Mesenteric fat pad (tissue), 1 donor: ENCODE results near the gene IGFBP7. TPM values are rescaled to one million over a fixed set of nuclear protein-coding genes. Genes with fewer than 3 reads are reported as not detected.

Experiments used
- DNase-seq: peaks from one replicate; pipeline ENCODE4 v3.0.0-alpha.2; 2020; ENCODE audit warnings: low spot score
- total RNA-seq: library from RNA; stranded (reverse); fragmentation: NEBNext Ultra II Directional; extraction: Animal tissue kit (Norgen Biotek cat#: 25700); gene quantifications from one replicate; pipeline ENCODE4 v1.2.1, GENCODE V29; 2021
- donor health status: DM: yes; HTN: yes; CAD: no.

The IGFBP7 gene
- total RNA-seq, 1 donor from 2014 or later = 558 TPM

- no peak for DNase-seq
Measured at GRCh38 chr4:57131849-57132742, 21.9 kb upstream of the IGFBP7 start.

- no peak for DNase-seq
Measured at GRCh38 chr4:57129477-57129876, 19.3 kb upstream of the IGFBP7 start.

DNA sequence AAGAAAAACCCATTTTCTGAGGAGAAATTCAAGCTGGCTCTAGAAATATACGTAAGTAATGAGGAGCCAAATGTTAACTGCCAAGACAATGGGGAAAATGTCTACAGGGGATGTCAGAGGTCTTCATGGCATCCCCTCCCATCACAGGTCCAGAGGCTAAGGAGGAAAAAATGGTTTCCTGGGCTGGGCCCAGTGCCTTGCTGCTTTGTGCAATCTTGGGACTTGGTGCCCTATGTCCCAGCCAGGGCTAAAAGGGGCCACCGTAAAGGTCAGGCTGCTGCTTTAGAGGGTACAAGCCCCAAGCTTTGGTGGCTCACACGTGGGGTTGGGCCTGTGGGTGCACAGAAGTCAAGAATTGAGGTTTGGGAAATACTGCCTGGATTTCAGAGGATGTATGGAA lies 17.2 kb upstream of the IGFBP7 start:
- DNase-seq = no peak

DNA sequence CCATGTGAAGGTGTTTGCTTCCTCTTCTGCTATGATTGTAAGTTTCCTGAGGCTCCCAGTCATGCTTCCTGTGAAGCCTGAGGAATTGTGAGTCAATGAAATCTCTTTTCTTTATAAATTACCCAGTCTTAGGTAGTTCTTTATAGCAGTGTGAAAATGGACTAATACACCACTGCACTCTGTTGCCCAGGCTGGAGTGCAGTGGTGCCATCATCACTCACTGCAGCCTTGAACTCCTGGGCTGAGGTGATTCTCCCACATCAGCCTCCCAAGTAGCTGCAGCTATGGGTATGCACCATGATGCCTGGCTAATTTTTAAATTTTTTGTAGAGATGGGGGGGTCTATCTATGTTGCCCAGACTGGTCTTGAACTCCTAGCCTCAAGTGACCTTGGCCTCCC lies 15.8 kb upstream of the IGFBP7 start:
- no peak for DNase-seq

DNA sequence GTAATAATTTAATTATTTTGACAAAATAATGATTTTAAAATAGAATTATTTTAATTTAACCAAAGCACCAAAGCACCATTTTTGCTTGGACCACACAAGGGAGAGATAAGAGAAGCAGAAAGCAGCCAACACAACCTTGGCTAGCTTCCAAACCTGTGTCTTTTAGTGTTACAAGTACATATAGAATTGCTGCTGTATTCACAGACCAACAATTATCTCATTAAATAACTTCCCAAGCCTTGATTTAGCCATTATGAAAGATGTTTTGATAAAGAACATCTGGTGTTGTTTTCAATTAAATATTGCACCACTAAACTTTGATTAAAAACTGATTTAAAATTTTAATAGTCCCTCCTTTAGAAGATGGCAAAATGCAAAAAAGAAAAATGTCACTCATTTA lies 14.0 kb upstream of the IGFBP7 start:
- DNase-seq = no peak

- no peak for DNase-seq
Measured at GRCh38 chr4:57122959-57123358, 12.8 kb upstream of the IGFBP7 start.

DNA sequence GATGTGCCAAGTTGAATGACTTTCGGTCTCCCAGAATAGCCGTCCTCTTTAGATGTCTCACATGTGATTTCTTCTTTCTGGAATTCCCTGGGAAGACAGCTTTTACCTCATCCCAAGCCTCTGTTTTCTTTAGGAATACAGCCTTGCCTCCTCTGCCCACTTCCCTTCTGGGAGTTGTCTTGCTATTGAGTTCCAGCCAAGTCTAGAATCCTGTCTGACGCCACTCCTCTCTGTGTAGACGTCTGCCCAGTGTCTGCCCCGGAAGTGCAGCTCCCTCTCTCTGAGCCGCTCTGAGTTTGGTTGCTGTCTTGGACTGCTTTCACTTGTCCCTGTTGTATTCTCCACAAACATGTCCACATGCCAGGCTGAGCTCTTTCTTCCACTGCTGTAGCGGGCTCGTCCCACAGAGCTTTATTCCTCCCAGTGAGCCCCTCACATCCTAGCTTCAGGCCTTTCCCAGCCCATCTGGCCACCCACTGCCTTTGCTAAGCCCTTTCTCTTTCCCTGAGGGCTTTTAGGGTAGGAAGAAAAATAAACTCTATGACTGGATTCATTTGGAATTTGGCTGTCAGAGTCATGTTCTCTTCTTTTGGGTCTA lies 9.0 kb upstream of the IGFBP7 start:
- no peak for DNase-seq

DNA sequence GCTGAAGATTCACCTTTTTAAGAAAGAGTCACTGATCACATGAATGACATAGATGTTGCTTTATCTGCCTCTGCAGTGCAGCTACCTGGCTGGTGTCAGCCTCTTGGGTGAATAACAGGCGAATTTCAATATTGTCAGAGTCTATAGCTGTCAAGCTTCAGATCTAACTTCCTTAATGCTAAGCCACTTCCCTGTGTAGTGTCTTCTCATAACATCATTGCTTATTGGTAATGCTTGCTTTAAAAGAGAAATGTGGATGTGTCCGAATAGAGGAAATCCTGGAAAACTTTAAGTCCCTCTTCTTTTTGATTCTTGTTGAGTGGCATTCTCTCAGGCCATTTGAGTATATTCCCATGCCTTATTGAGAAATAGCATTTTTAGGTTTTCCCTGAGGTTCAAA lies 7.3 kb upstream of the IGFBP7 start:
- no peak for DNase-seq

- DNase-seq = no peak
Measured at GRCh38 chr4:57116245-57116644, 6.1 kb upstream of the IGFBP7 start.

DNA sequence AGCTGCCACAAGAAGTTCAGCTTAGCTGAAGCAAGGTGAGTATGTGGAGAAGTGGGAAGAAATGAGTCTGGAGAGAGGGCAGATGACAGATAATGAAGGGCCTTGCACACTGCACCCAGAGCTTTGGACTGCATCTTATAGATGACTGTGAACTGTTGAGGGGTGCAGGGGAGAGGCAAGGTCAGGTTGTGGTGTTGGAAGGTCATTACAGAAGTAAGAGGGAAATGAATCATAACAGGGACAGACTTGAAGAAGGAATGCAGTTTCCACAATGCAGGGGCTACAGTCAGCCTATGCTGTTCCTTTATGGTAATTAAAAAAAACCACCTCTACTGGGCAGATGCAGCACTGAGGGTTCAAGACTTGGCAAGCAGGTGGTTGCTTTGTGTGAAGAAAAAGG lies 4.8 kb upstream of the IGFBP7 start:
- no peak for DNase-seq

DNA sequence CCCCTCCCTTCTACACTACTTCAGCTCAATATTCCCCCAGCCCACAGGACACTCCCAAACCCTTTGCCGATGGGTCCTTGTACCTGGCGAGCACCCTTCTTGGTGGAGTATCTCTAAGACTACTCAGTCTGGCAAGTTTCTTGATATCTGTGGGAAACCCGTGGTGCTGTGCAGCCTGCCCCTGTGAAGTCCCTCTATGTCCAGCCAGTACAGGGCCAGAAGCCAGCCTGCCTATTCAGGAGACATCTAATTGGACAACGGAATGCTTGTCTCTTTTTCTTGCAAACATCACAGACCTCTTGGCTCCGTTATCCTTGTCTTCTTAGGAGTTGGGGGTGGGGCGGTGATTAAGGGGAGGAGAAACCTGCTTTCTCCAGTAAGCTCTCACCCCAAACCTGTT lies 3.7 kb upstream of the IGFBP7 start:
- DNase-seq = no peak

DNA sequence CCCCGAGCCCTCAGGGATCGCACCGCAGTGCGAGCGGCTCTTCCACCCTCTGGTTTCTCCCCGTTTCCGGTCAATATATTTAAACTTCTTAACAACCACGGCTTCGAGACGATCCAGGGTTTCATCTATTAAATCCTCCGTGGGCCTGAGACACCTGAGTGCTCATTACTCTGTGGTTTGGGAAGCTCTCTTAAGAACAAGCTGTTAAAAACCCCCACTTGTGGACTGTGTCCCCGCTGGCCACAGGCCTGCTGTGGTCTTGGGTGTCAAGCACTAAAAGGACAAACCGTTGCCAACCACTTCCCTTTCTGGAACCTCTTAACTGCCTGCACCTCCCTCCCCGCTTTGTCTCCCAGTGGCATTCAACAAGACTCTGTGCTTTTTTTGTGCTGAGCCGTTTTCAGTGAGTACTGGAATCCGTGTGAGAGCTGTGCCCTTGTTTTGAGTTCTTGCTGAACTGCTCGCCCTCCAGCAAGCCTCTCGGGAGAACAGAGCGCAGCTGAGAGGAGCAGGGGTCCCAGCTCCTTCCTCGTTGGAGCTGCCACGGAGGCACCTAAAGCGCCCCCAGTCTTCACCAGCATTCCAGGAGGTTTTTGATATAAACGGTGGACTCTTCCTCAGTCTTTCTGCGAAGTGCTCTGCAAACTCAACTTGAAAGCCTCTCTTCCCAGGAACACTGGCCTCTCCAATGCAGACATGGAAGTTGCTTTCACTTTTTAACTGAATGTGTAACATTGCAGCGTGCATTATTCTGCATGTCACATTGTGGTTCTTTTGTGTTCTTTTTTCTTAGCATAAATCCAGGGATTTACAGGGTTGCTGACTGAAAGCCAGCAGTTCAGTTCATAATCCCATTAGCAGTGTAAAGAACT lies 691 bp upstream of the IGFBP7 start:
- DNase-seq = no peak

GRCh38 chr4:57109411-57109846 lies 756 bp downstream of the IGFBP7 start:
- no peak for DNase-seq

DNA sequence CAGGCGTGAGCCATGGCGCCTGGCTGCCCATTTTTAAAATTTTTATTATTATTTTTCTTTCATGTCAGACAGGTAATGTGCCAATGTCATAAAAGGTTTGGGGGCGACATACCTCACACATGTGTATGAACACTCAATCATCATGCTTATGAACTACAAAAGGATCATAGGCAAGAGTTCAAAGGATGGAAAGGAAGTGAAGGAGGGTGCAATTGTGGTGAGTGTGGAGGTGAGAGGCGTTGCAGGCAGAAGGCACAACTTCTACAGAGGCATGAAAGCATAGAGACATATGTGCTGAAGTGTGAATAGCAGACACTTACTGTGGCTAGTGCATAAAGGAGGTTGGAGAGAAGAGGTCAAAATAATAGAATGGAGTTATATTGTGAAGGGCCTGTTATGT lies 4.0 kb downstream of the IGFBP7 start:
- no peak for DNase-seq

DNA sequence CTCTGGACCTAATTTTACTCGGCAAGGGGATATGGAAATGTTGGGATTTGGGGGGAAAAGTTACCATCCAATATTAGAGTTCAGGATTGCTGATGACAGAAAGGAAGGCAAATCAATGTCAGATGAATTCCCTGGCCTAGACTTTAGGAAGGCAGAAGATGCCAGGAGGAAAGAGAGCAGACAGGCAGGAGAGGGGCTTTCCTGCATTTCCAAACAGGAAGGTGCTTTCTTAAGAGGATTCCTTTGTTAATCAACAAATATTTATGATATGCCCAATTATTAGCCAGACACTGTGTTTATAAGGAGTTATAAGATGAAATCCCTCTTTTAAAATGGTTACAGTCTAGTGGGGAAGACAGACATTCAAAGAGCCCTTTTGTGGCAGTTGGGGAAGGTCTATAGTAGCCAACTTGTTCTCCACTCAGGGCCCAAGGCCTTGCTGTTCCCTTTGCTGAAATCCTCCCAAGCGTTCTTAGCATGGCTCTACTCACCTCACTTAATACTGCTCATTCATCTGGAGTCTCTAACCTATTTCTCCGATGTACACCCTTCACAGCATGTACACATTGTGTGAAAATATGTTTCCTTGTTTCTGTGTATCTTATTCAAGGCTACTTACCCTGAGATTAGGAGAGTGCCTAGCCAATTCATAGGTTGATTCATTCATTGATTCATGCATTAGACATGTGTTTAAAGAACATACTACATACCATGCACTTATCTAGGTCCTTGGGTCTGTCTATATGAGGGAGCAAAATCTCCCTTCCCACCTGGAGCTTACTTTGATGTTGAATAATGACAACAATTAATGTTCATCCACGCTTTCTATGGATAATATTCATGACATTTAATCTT lies 5.3 kb downstream of the IGFBP7 start:
- DNase-seq = no peak

DNA sequence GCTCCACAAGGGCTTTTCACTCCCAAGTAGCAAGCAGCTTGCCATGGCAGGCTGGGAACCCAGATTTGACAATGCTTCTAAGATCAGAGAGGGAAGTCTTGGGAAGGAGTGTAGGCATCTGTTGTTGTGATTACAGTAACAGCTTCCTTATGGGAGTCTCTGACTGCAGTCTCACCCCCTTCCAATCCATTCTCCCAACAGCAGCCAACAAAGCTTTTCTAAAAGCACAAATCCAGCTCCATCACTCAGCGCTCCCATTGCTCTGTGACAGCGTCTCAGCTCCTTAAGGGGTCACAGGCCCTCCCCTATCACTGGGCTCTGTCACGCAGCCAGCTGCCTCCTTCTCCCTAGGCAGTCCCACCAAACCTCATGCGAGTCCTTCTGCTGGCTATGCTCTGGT lies 7.1 kb downstream of the IGFBP7 start:
- DNase-seq = no peak

DNA sequence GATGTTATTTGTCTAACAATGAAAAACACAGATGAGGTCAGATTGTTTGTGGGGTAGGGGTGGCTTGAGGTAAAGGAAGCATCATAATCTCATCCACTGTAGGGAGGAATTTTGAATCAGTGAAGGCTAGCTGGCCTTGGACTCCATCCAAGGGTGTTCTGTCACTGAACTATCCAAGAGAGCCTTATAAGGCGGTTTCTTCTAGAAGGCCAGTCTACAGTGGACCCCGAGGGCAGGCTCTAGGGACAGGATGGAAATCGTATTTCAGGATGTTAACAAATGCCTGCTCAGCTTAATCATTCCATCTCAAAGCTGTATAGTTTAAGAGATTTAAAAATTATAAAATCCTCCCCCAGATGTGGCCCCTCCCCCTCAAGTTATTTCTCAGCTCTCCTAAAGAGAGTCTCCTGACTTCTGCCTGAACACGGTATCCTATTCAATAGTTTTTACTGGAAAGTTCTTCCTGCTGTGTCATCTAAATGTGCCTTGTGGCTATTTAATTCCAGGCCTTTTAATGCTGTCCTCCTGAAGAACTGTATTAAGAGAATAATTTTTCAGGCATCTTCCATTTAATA lies 8.0 kb downstream of the IGFBP7 start:
- DNase-seq = no peak

DNA sequence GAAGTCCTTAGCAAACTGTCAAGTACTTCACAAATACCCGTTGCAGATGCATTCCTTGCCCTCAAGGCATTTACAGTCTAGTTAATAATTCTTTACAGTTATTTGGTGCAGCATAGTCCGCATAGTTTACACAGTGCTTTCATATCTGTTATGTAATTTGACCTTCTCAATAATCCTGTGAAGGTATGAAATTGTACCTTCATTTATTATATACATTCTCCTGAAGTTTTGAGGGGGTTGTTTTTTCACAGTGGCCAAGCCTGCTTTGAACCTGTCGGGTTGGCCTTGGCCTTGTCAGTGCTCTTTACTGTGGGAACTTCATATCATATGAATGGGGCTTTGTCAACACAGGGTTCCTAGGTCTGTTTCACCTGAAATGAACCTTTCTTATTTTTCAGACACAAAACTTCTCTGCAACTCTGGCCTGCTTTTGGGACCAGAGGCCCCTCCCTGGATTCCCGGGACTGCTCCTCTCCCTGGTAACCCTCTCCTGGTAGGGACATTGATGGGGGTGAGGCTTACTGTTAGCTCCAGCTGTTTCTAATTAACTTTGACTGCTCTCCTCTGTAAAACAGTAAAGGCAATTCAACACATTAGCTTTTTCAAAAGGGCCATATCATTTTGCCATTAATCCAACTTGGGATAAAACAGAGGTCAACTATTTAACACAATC lies 9.1 kb downstream of the IGFBP7 start:
- no peak for DNase-seq

DNA sequence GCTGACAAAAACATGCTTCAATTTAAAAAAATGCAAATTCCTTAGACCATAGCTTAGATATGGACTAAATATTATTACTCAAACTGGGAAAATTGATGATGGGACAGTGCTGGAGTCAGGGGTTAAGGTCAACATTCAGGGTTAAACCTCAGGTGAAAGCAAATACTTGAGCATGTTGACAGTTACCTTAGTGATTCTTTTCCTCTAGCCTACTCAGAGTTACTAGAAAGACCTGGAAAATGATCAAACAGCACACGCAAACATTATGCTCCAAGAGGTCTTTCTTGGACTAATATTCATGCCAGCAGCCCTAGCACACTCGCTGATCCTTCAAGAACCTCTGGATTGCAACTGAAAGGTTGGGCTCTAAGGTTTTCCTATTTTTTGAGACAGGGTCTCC lies 10.8 kb downstream of the IGFBP7 start:
- no peak for DNase-seq

DNA sequence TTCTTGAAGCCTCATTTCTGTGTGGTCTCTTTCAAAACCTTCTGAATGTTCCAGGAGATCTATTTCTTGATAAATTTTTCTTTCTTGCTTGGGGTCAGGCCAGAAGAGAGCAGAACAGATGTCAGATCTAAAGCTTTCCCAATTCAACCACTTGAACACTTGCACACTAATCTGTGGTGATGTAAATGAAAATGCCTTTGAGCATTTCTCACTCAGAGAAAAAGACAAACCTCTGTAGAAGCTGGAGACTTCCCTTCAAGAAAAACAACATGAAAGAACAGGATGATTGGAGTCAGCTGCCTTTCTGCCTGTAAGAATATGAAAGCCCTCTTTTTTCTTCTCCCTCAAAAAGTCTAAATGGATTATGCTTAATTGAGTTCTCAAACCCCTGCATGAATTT lies 11.2 kb downstream of the IGFBP7 start:
- no peak for DNase-seq
